ENCODE results near the gene POM121L2.

Gene POM121L2

GRCh38 chr6:27295301-27296079 lies 16.6 kb downstream of the POM121L2 start:
- no peak for TF ChIP-seq CTCF (IDR thresholded peaks at IDR 0.05)
- Histone ChIP-seq H3K27ac (no peak overlapping the region), H3K4me3 (no peak overlapping the region)
- DNase-seq (ENCODE audit: low spot score), result no peak

- no peak for TF ChIP-seq CTCF (IDR thresholded peaks at IDR 0.05)
- DNase-seq (ENCODE audit: low spot score), result no peak
- Histone ChIP-seq H3K4me3 (no peak overlapping the region), H3K27ac (no peak overlapping the region)
Measured at GRCh38 chr6:27294409-27294808, 17.7 kb downstream of the POM121L2 start.

- no peak overlapping the region for H3K4me3 ChIP-seq
- no peak overlapping the region for H3K27ac ChIP-seq
- no peak for DNase-seq (ENCODE audit: low spot score)
- TF ChIP-seq CTCF (IDR thresholded peaks at IDR 0.05), result no peak
Measured at GRCh38 chr6:27293436-27294098, 18.5 kb downstream of the POM121L2 start.

- DNase-seq (ENCODE audit: low spot score), result no peak
- Histone ChIP-seq H3K27ac (no peak overlapping the region), H3K4me3 (no peak overlapping the region)
- no peak for TF ChIP-seq CTCF (IDR thresholded peaks at IDR 0.05)
Measured at GRCh38 chr6:27290850-27291208, 21.2 kb downstream of the POM121L2 start.

- no peak for TF ChIP-seq CTCF (IDR thresholded peaks at IDR 0.05)
- DNase-seq (ENCODE audit: low spot score), result no peak
- Histone ChIP-seq H3K27ac (no peak overlapping the region), H3K4me3 (no peak overlapping the region)
Measured at GRCh38 chr6:27290065-27290849, 21.8 kb downstream of the POM121L2 start.

- Histone ChIP-seq H3K27ac (no peak overlapping the region), H3K4me3 (no peak overlapping the region)
- no peak for DNase-seq (ENCODE audit: low spot score)
- no peak for TF ChIP-seq CTCF (IDR thresholded peaks at IDR 0.05)
Measured at GRCh38 chr6:27288136-27289044, 23.7 kb downstream of the POM121L2 start.

All from coronary artery (tissue), 2 donors.